HG02623 (cell line): ENCODE results near the gene C10orf67.

Experiments used
- ATAC-seq: cut with Tn5 transposase; IDR thresholded peaks from one replicate; pipeline ENCODE4 v1.9.1; 2021; ENCODE audit warnings: moderate library complexity; ENCODE audit not compliant: unreplicated experiment

C10orf67 gene

GRCh38 chr10:23199768-23200511, 144.7 kb downstream of the C10orf67 start:
- no peak for ATAC-seq

- ATAC-seq, result no peak
Measured at GRCh38 chr10:23198940-23199767, 145.4 kb downstream of the C10orf67 start.

- no peak for ATAC-seq
Measured at GRCh38 chr10:23198610-23198939, 146.0 kb downstream of the C10orf67 start.

- no peak for ATAC-seq
Measured at GRCh38 chr10:23197416-23197861, 147.2 kb downstream of the C10orf67 start.

- no peak for ATAC-seq
Measured at GRCh38 chr10:23196915-23197314, 147.7 kb downstream of the C10orf67 start.

- no peak for ATAC-seq
Measured at GRCh38 chr10:23195846-23196600, 148.6 kb downstream of the C10orf67 start.

GRCh38 chr10:23194966-23195845, 149.4 kb downstream of the C10orf67 start:
- no peak for ATAC-seq

- ATAC-seq, result no peak
Measured at GRCh38 chr10:23194471-23194965, 150.1 kb downstream of the C10orf67 start.

- no peak for ATAC-seq
Measured at GRCh38 chr10:23193435-23194074, 151.0 kb downstream of the C10orf67 start.

- no peak for ATAC-seq
Measured at GRCh38 chr10:23192712-23193434, 151.7 kb downstream of the C10orf67 start.

- ATAC-seq, result no peak
Measured at GRCh38 chr10:23191764-23192711, 152.6 kb downstream of the C10orf67 start, which contains the start of gene PTF1A. Gene PTF1A, plus strand, starts transcription at chr10:23192312. Its CDS starts 219 bp downstream, at chr10:23192531.

- no peak for ATAC-seq
Measured at GRCh38 chr10:23190872-23191763, 153.5 kb downstream of the C10orf67 start.

GRCh38 chr10:23189024-23189423, 155.6 kb downstream of the C10orf67 start:
- no peak for ATAC-seq

- no peak for ATAC-seq
Measured at GRCh38 chr10:23187155-23187554, 157.4 kb downstream of the C10orf67 start.

GRCh38 chr10:23186697-23187096, 157.9 kb downstream of the C10orf67 start:
- no peak for ATAC-seq

- no peak for ATAC-seq
Measured at GRCh38 chr10:23186178-23186577, 158.4 kb downstream of the C10orf67 start.

- ATAC-seq, result no peak
Measured at GRCh38 chr10:23174977-23175512, 169.6 kb downstream of the C10orf67 start.
